Fibroblast of villous mesenchyme (primary cell): Measurements from ENCODE around the gene EPHA4. TPM values are rescaled to one million over a fixed set of nuclear protein-coding genes. Genes with fewer than 3 reads are reported as not detected.

Experiments used
- DNase-seq: peaks from one replicate; pipeline ENCODE4 v3.0.0-alpha.2; 2010; ENCODE audit warnings: low read depth
- H3K4me3 ChIP-seq: 2 replicates; pipeline ENCODE4 v1.5.1; 2011; ENCODE audit warnings: low read depth, mild to moderate bottlenecking, low read length
- CTCF ChIP-seq: IDR thresholded peaks from 2 replicates; pipeline ENCODE4 v1.5.1; 2012; ENCODE audit warnings: low read depth, mild to moderate bottlenecking, low read length; ENCODE audit not compliant: insufficient read depth
- total RNA-seq: library from RNA; depleted of rRNA; stranded (reverse); fragments of >200 nt; gene quantifications from 2 replicates; pipeline ENCODE4 v1.2.3, GENCODE V29; 2012

The EPHA4 gene
- total RNA-seq, 1 donor, result 17.3 TPM

DNA sequence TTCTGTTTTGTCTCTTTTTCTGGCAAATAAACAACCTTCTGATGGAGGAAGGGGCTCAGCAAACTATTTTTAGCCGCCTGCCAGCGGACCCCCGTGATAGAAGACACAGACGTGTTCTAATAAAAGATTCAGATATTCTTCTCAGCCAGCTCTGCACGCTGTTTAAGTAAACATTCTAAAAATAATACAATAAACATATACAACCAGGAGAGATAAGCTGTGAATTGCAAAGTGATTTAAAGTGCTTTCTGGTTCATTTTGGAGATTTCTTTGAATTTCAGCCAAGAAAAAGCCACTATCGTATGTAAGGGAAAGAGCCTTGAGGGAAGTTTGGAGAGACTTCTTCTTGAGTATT lies 201.3 kb downstream of the EPHA4 start:
- no peak for TF ChIP-seq CTCF
- no peak overlapping the region for H3K4me3 ChIP-seq
- DNase-seq, result no peak

GRCh38 chr2:221370076-221370856 lies 201.8 kb downstream of the EPHA4 start:
- DNase-seq, result no peak
- no peak overlapping the region for H3K4me3 ChIP-seq
- no peak for TF ChIP-seq CTCF
